NCI-H1694 treated with DMSO at 0.1 percent for 48 hours (cell line): ENCODE data around the gene CYP27A1.

Source experiments
- DNase-seq: peaks from one replicate; lab custom pipeline; 2025; lab: John Stamatoyannopoulos, UW

CYP27A1 gene

GRCh38 chr2:218859556-218859987 lies 77.6 kb downstream of the CYP27A1 start, which contains the start of gene WNT6:
Gene WNT6, plus strand, starts transcription at chr2:218859805. Its CDS starts 233 bp downstream, at chr2:218860038.
- no peak for DNase-seq

GRCh38 chr2:218859988-218860831 lies 78.3 kb downstream of the CYP27A1 start:
- no peak for DNase-seq

- peak; percentile 97 for DNase-seq
Measured at GRCh38 chr2:218860950-218861381, 79.0 kb downstream of the CYP27A1 start.

- no peak for DNase-seq
Measured at GRCh38 chr2:218861645-218862318, 79.8 kb downstream of the CYP27A1 start.

- no peak for DNase-seq
Measured at GRCh38 chr2:218863021-218863520, 81.1 kb downstream of the CYP27A1 start.
